Natural killer cell (primary cell): ENCODE results near the gene ZPR1. TPM values are rescaled to one million over a fixed set of nuclear protein-coding genes. Genes with fewer than 3 reads are reported as not detected.

ENCODE experiments used
- ATAC-seq, 3 donors: fragments of 150-1000 bp in 2 of 3; fragments of 200-7000 bp in 1 of 3; cut with Tn5 transposase; 1 replicate in 1 of 3; 2 replicates in 2 of 3; pipeline ENCODE4 v1.10.0; 2021; ENCODE audit warnings: mild to moderate bottlenecking in 2 of 3, moderate library complexity in 2 of 3
- DNase-seq, 2 donors: peaks; one replicate each; pipeline versions ENCODE4 v3.0.0 to v3.0.0-alpha.2; 2013 to 2021; ENCODE audit warnings: mixed read lengths in 1 of 2
- H3K27ac ChIP-seq: one replicate; pipeline ENCODE4 v1.5.1; 2013; ENCODE audit warnings: mild to moderate bottlenecking, low read length
- H3K27me3 ChIP-seq: one replicate; pipeline ENCODE4 v1.6.1; 2013; ENCODE audit warnings: low read length; ENCODE audit not compliant: control insufficient read depth, insufficient read depth
- H3K36me3 ChIP-seq: one replicate; pipeline ENCODE4 v1.6.1; 2013; ENCODE audit warnings: low read length; ENCODE audit not compliant: control insufficient read depth, insufficient read depth
- H3K4me1 ChIP-seq: one replicate; pipeline ENCODE4 v1.6.1; 2013; ENCODE audit warnings: low read length; ENCODE audit not compliant: control insufficient read depth, insufficient read depth
- H3K4me3 ChIP-seq: one replicate; pipeline ENCODE4 v1.5.1; 2013; ENCODE audit warnings: low read length
- H3K9me3 ChIP-seq: one replicate; pipeline ENCODE4 v1.6.1; 2013; ENCODE audit warnings: low read length; ENCODE audit not compliant: control insufficient read depth, insufficient read depth
- H3K27ac Mint-ChIP-seq, 2 donors: one replicate each; pipeline ENCODE4 v1.8.0; 2022; ENCODE audit warnings: mild to moderate bottlenecking in 2 of 2, mixed read lengths in 2 of 2, moderate library complexity in 1 of 2
- H3K27me3 Mint-ChIP-seq, 2 donors: one replicate each; pipeline ENCODE4 v1.8.0; 2022; ENCODE audit warnings: low read depth in 2 of 2, mixed read lengths in 2 of 2
- H3K36me3 Mint-ChIP-seq: one replicate; pipeline ENCODE4 v1.8.0; 2022; ENCODE audit warnings: mixed read lengths
- H3K4me1 Mint-ChIP-seq, 2 donors: one replicate each; pipeline ENCODE4 v1.8.0; 2022; ENCODE audit warnings: mixed read lengths in 2 of 2
- H3K4me3 Mint-ChIP-seq: one replicate; pipeline ENCODE4 v1.8.0; 2022; ENCODE audit warnings: mild to moderate bottlenecking, moderate library complexity, mixed read lengths
- H3K9me3 Mint-ChIP-seq, 2 donors: one replicate each; pipeline ENCODE4 v1.8.0; 2022; ENCODE audit warnings: mixed read lengths in 2 of 2
- WGBS: methylation state at CpG from one replicate; pipeline ENCODE4 v1.1.7; 2013; ENCODE audit warnings: missing lambda C conversion rate; ENCODE audit not compliant: insufficient coverage; 5-methylcytosine and 5-hydroxymethylcytosine counted together
- intact Hi-C: fragments of 100-400 bp; cut with micrococcal nuclease; formaldehyde crosslinking; loops from one replicate; pipeline ENCODE4 v1.14.2; 2022
- total RNA-seq, 4 donors: library from RNA; stranded (reverse); fragments of 120-200 nt in 1 of 4; gene quantifications; one replicate each; pipeline versions ENCODE4 v1.2.3 to v1.2.4, GENCODE V29; 2013 to 2022
- TF ChIP-seq, protein P1 (sequence below): fragments of 200-600 bp; IDR thresholded peaks from one replicate; pipeline ENCODE4 v1.8.0; 2022; ENCODE audit warnings: antibody characterized with exemption

The ZPR1 gene, protein sequence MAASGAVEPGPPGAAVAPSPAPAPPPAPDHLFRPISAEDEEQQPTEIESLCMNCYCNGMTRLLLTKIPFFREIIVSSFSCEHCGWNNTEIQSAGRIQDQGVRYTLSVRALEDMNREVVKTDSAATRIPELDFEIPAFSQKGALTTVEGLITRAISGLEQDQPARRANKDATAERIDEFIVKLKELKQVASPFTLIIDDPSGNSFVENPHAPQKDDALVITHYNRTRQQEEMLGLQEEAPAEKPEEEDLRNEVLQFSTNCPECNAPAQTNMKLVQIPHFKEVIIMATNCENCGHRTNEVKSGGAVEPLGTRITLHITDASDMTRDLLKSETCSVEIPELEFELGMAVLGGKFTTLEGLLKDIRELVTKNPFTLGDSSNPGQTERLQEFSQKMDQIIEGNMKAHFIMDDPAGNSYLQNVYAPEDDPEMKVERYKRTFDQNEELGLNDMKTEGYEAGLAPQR
- 100 to 1,000 TPM in 1 of 3 donors, 10 to 100 TPM in 2; 92.0 to 107 (median 92.6) TPM for total RNA-seq
- 62.2 TPM for total RNA-seq (2013)

DNA sequence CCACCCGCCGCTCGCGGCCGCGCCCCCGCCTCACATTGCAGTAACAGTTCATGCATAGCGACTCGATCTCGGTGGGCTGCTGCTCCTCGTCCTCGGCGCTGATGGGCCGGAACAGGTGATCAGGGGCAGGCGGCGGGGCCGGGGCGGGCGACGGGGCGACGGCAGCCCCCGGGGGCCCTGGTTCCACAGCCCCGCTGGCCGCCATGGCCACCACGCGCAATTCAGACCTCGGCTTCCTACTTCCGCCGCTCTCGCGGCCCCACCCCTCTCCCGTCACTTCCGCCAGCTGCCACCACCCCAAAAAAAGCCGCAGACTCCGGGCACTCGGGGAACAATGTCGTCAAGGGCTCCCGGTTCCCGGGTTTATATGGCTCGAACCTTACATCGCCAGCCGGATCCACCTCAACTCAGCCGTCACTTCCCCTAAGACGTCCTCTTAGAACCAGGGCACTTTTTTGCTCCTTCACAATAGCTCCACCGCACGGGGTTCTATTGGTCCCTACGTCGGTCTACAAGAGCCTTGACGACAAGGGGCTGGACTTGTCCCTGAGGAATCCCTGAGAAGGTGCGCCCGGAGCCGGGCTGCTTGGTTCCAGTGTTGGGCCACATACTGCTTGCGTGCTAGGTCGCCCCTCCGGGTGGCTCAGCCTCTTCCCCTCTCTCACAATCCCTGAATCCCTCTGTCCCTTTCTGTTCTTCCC, at the start of gene ZPR1:
Gene ZPR1 (minus strand): TSS at position 238 of the 701 bp plus-strand sequence. CDS start 33 bp downstream, at position 205.
- TF ChIP-seq, protein P1, sequence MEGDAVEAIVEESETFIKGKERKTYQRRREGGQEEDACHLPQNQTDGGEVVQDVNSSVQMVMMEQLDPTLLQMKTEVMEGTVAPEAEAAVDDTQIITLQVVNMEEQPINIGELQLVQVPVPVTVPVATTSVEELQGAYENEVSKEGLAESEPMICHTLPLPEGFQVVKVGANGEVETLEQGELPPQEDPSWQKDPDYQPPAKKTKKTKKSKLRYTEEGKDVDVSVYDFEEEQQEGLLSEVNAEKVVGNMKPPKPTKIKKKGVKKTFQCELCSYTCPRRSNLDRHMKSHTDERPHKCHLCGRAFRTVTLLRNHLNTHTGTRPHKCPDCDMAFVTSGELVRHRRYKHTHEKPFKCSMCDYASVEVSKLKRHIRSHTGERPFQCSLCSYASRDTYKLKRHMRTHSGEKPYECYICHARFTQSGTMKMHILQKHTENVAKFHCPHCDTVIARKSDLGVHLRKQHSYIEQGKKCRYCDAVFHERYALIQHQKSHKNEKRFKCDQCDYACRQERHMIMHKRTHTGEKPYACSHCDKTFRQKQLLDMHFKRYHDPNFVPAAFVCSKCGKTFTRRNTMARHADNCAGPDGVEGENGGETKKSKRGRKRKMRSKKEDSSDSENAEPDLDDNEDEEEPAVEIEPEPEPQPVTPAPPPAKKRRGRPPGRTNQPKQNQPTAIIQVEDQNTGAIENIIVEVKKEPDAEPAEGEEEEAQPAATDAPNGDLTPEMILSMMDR, result no peak
- Mint-ChIP-seq H3K36me3 (peaks cover 19% of the 10 kb centered on the region), H3K9me3 (no peaks in the 10 kb centered on the region), H3K27ac (peak within 1 kb of the TSS; percentile 96 to 97), H3K4me1 (peaks cover 30 to 47% of the 10 kb centered on the region in 2 donors), H3K27me3 (no peaks in the 10 kb centered on the region), H3K4me3 (peak within 1 kb of the TSS; percentile 98)
- peaks cover 39% of the 10 kb centered on the region for H3K36me3 ChIP-seq
- intact Hi-C loops, result loop anchor here (2.0 kb wide), 2 partner anchors 15 to 439 kb away; partner anchors contain the start of gene BUD13
- no peaks in the 10 kb centered on the region for H3K27me3 ChIP-seq
- ATAC-seq, result peak; percentile 87 to 90 (median 90)
- peak within 1 kb of the TSS; percentile 84 for H3K27ac ChIP-seq
- DNase-seq, result peak; percentile 85 to 92
- H3K4me1 ChIP-seq, result peaks cover 30% of the 10 kb centered on the region
- H3K9me3 ChIP-seq, result no peaks in the 10 kb centered on the region
- WGBS, result under 1% methylated on average over 56 of the region's 56 CpGs
- peak within 1 kb of the TSS; percentile 77 for H3K4me3 ChIP-seq

DNA sequence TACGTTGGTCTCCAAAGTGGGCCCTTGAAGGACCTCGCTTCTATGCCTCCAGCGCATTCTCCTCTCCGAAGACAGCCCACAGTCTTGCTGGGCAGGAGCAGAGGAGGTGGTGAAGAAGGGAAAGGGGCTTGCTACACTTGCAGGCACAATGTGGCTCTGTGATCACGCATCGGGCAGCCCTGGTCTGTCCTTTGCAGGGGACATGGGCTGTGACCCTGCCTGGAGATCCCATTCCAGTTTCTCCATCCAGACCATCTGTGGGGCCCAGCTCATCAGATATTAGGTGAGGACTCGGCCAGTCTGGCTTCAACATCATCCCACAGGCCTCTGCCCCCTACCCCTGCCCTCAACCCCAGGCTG, 48.8 kb upstream of the ZPR1 start:
- H3K4me3 ChIP-seq, result no peak overlapping the region
- Mint-ChIP-seq H3K36me3 (no peaks in the 10 kb centered on the region), H3K9me3 (no peaks in the 10 kb centered on the region), H3K4me1 (peaks cover 17 to 18% of the 10 kb centered on the region in 2 donors), H3K4me3 (no peak overlapping the region), H3K27ac (no peak overlapping the region), H3K27me3 (no peaks in the 10 kb centered on the region)
- peaks cover 19% of the 10 kb centered on the region for H3K4me1 ChIP-seq
- H3K9me3 ChIP-seq, result no peaks in the 10 kb centered on the region
- no peak overlapping the region for H3K27ac ChIP-seq
- H3K36me3 ChIP-seq, result no peaks in the 10 kb centered on the region
- intact Hi-C loops, result loop anchor here (1.0 to 5.0 kb wide), 2 partner anchors 45 to 104 kb away; partner anchors contain the start of gene APOA5
- no peak for DNase-seq
- 95% methylated on average over 7 of the region's 7 CpGs for WGBS
- H3K27me3 ChIP-seq, result no peaks in the 10 kb centered on the region
- no peak for ATAC-seq
- TF ChIP-seq, protein P1, result no peak

DNA sequence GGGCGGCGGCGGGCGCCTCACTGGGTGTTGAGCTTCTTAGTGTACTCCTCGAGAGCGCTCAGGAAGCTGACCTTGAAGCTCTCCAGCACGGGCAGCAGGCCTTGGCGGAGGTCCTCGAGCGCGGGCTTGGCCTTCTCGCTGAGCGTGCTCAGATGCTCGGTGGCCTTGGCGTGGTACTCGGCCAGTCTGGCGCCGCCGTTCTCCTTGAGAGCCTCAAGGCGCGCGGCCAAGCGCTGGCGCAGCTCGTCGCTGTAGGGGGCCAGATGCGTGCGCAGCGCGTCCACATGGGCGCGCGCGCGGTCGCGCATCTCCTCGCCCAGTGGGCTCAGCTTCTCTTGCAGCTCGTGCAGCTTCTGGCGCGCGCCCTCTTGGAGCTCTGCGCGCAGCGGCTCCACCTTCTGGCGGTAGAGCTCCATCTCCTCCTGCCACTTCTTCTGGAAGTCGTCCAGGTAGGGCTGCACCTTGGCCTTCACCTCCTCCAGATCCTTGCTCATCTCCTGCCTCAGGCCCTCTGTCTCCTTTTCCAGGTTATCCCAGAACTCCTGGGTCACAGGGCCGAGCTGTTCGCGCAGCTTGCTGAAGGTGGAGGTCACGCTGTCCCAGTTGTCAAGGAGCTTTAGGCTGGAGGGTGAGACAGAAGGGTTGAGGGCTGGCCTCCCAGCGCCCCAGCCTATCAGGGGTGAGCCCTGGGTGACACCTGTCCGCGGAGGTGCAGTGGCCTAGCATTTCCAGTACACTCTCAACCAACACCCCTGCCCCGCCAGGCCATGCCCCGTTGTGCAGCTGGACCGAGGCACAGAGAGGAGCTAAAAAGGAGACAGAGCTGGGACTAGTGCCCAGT, 48.2 kb upstream of the ZPR1 start:
- Histone ChIP-seq H3K27me3 (no peaks in the 10 kb centered on the region), H3K27ac (peak overlapping the region; percentile 52), H3K4me3 (peak overlapping the region; percentile 66), H3K36me3 (no peaks in the 10 kb centered on the region), H3K9me3 (no peaks in the 10 kb centered on the region), H3K4me1 (peaks cover 19% of the 10 kb centered on the region)
- H3K4me1 Mint-ChIP-seq, result peaks cover 17 to 18% of the 10 kb centered on the region in 2 donors
- intact Hi-C loops, result loop anchor here (1.0 to 5.0 kb wide), 2 partner anchors 45 to 104 kb away; partner anchors contain the start of gene APOA5
- H3K9me3 Mint-ChIP-seq, result no peaks in the 10 kb centered on the region
- peaks cover 0 to 2% of the 10 kb centered on the region in 2 donors for H3K27me3 Mint-ChIP-seq
- H3K27ac Mint-ChIP-seq, result peak overlapping the region; percentile 46 to 82
- ATAC-seq (peak; percentile 92 to 97 (median 96)), DNase-seq (peak; percentile 75 to 91)
- TF ChIP-seq, protein P1, result peak; percentile 63
- H3K36me3 Mint-ChIP-seq, result no peaks in the 10 kb centered on the region
- WGBS, result 13% methylated on average over 57 of the region's 57 CpGs
- H3K4me3 Mint-ChIP-seq, result peak overlapping the region; percentile 84
